CD4-positive, alpha-beta memory T cell (primary cell): ENCODE results near the gene JADE2. TPM values are rescaled to one million over a fixed set of nuclear protein-coding genes. Genes with fewer than 3 reads are reported as not detected.

Experiments
- CTCF ChIA-PET: fragments of 350-600 bp; sonication (Branson Sonifier 250); formaldehyde crosslinking; loops from one replicate; lab custom pipeline; 2021; ENCODE audit warnings: inconsistent platforms; ENCODE audit not compliant: partially characterized antibody; lab: Charles Lee
- POLR2A ChIA-PET: fragments of 350-600 bp; sonication (Branson Sonifier 250); formaldehyde crosslinking; loops from one replicate; lab custom pipeline; 2021; ENCODE audit not compliant: partially characterized antibody; lab: Charles Lee
- DNase-seq, 5 donors: peaks; one replicate each; pipeline versions ENCODE4 v3.0.0 to v3.0.0-alpha.2; 2020 to 2022; ENCODE audit warnings: mixed read lengths in 1 of 5
- H3K27ac ChIP-seq: one replicate; pipeline ENCODE4 v1.7.0; 2013; ENCODE audit warnings: low read depth, low read length
- H3K27me3 ChIP-seq: 2 replicates; pipeline ENCODE4 v1.7.0; 2013; ENCODE audit warnings: mild to moderate bottlenecking, low read length, moderate library complexity; ENCODE audit not compliant: insufficient read depth
- H3K36me3 ChIP-seq: 2 replicates; pipeline ENCODE4 v1.7.0; 2013; ENCODE audit warnings: mild to moderate bottlenecking, low read length, moderate library complexity; ENCODE audit not compliant: insufficient read depth
- H3K4me1 ChIP-seq: 2 replicates; pipeline ENCODE4 v1.7.0; 2013; ENCODE audit warnings: mild to moderate bottlenecking, low read length, moderate library complexity; ENCODE audit not compliant: insufficient read depth
- H3K4me3 ChIP-seq, 2 donors: one replicate each; pipeline ENCODE4 v1.7.0; 2013; ENCODE audit warnings: low read length in 2 of 2, mild to moderate bottlenecking in 1 of 2
- H3K9me3 ChIP-seq, 2 donors: one replicate each; pipeline ENCODE4 v1.7.0; 2013; ENCODE audit warnings: low read length in 2 of 2, control low read depth in 1 of 2; ENCODE audit not compliant: control insufficient read depth in 1 of 2
- H3K27ac Mint-ChIP-seq, 7 donors: one replicate each; pipeline ENCODE4 v1.8.0; 2020 to 2021; ENCODE audit warnings: mixed read lengths in 7 of 7, mild to moderate bottlenecking in 6 of 7, inconsistent platforms in 3 of 7, moderate library complexity in 3 of 7
- H3K27me3 Mint-ChIP-seq, 2 donors: one replicate each; pipeline ENCODE4 v1.8.0; 2020 to 2021; ENCODE audit warnings: mixed read lengths in 2 of 2
- H3K36me3 Mint-ChIP-seq, 2 donors: one replicate each; pipeline ENCODE4 v1.8.0; 2020 to 2021; ENCODE audit warnings: mixed read lengths in 2 of 2, inconsistent platforms in 1 of 2, mild to moderate bottlenecking in 1 of 2
- H3K4me1 Mint-ChIP-seq, 4 donors: one replicate each; pipeline ENCODE4 v1.8.0; 2020 to 2021; ENCODE audit warnings: mixed read lengths in 4 of 4, mild to moderate bottlenecking in 1 of 4
- H3K4me3 Mint-ChIP-seq, 8 donors: one replicate each; pipeline ENCODE4 v1.8.0; 2020 to 2021; ENCODE audit warnings: mixed read lengths in 8 of 8, mild to moderate bottlenecking in 7 of 8, moderate library complexity in 6 of 8, inconsistent platforms in 3 of 8
- H3K9me3 Mint-ChIP-seq, 8 donors: one replicate each; pipeline ENCODE4 v1.8.0; 2020 to 2021; ENCODE audit warnings: mixed read lengths in 8 of 8, mild to moderate bottlenecking in 5 of 8, inconsistent platforms in 3 of 8, moderate library complexity in 1 of 8
- intact Hi-C: fragments of 100-400 bp; cut with micrococcal nuclease; formaldehyde crosslinking; loops from one replicate; pipeline ENCODE4 v1.15.1; 2023
- polyA plus RNA-seq, 2 donors: library from polyadenylated mRNA; unstranded; fragments of 300-500 nt; fragmentation: Illumina TruSeq; gene quantifications; one replicate each; pipeline ENCODE4 v1.2.3, GENCODE V29; 2021
- total RNA-seq, 2 experiments: library from RNA; stranded (reverse); gene quantifications; one replicate each; pipeline ENCODE4 v1.2.3, GENCODE V29; 2021

Gene JADE2
- total and polyA plus RNA-seq, 4 experiments from 2014 or later = 9.1 to 276 (median 154) TPM

GRCh38 chr5:134583766-134584165 lies 58.3 kb downstream of the JADE2 start:
- peaks cover 4% of the 10 kb centered on the region for H3K4me1 ChIP-seq
- H3K36me3 ChIP-seq = peaks cover 9% of the 10 kb centered on the region
- no peak for DNase-seq
- ChIA-PET CTCF (interaction anchor here (0.7 to 7.5 kb wide), 2 partner anchors 9 to 281 kb away, joined by 4 to 134 read pairs; no protein-coding TSS in a partner anchor), POLR2A (interaction anchor here (0.9 kb wide), 1 partner anchor 171 kb away, joined by 3 read pairs; no protein-coding TSS in a partner anchor)
- H3K4me1 Mint-ChIP-seq = peaks cover 6 to 10% (median 9%) of the 10 kb centered on the region in 4 donors
- peak overlapping the region in 5 of 7 donors; percentile 36 to 89 (median 57) for H3K27ac Mint-ChIP-seq
- H3K27me3 ChIP-seq = no peaks in the 10 kb centered on the region
- H3K4me3 Mint-ChIP-seq = no peak overlapping the region
- H3K9me3 Mint-ChIP-seq = no peaks in the 10 kb centered on the region
- intact Hi-C loops = no loop called here
- H3K9me3 ChIP-seq = no peaks in the 10 kb centered on the region
- no peak overlapping the region for H3K4me3 ChIP-seq
- H3K27ac ChIP-seq = no peak overlapping the region
- H3K27me3 Mint-ChIP-seq = no peaks in the 10 kb centered on the region
- H3K36me3 Mint-ChIP-seq = peaks cover 0 to 25% of the 10 kb centered on the region in 2 donors

- Histone ChIP-seq H3K27ac (no peak overlapping the region), H3K4me3 (no peak overlapping the region), H3K36me3 (peaks cover under 1% of the 10 kb centered on the region), H3K27me3 (no peaks in the 10 kb centered on the region), H3K4me1 (peaks cover 4% of the 10 kb centered on the region), H3K9me3 (no peaks in the 10 kb centered on the region)
- Mint-ChIP-seq H3K36me3 (peaks cover 0 to 18% of the 10 kb centered on the region in 2 donors), H3K27ac (peak overlapping the region in 1 of 7 donors; percentile 25), H3K4me1 (peaks cover 6 to 10% (median 9%) of the 10 kb centered on the region in 4 donors), H3K4me3 (no peak overlapping the region), H3K9me3 (no peaks in the 10 kb centered on the region), H3K27me3 (no peaks in the 10 kb centered on the region)
- intact Hi-C loops = no loop called here
- DNase-seq = no peak
- POLR2A ChIA-PET = interaction anchor here (0.8 to 1.0 kb wide), 3 partner anchors 61 to 173 kb away, joined by 3 to 4 read pairs (median 3); partner anchors contain the start of gene CDKN2AIPNL
- CTCF ChIA-PET = interaction anchor here (1.0 to 7.5 kb wide), 3 partner anchors 12 to 282 kb away, joined by 3 to 134 read pairs (median 5); partner anchors contain the start of gene CDKN2AIPNL
Measured at GRCh38 chr5:134584662-134585061, 59.2 kb downstream of the JADE2 start.

DNA sequence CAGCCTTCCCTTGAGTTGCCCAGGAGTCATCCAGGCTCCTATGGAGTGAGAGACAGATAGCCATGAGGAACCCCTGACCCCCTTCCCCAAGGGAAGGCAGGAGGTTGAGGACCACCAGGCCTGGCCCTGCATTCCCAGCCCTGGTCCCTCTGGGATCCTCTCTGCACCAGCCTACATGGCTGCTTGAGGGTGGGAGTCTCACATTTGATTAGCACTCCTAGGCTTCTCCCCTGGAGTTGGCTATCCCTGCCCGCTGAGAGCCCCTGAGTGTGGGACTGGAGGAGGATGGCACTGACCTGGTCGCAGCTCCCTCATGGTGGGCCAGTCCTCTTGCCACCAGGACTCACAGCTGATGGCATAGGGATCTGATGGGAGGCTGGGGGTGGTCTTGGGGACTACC lies 60.5 kb downstream of the JADE2 start:
- POLR2A ChIA-PET = interaction anchor here (0.6 to 1.7 kb wide), 3 partner anchors 50 to 360 kb away, joined by 3 to 8 read pairs (median 3); partner anchors contain the start of gene PPP2CA
- peaks cover 6 to 10% (median 8%) of the 10 kb centered on the region in 4 donors for H3K4me1 Mint-ChIP-seq
- H3K4me1 ChIP-seq = peaks cover 4% of the 10 kb centered on the region
- H3K27me3 Mint-ChIP-seq = no peaks in the 10 kb centered on the region
- H3K36me3 ChIP-seq = no peaks in the 10 kb centered on the region
- no peaks in the 10 kb centered on the region for H3K27me3 ChIP-seq
- no peaks in the 10 kb centered on the region for H3K9me3 ChIP-seq
- H3K27ac Mint-ChIP-seq = no peak overlapping the region
- H3K4me3 Mint-ChIP-seq = no peak overlapping the region
- H3K36me3 Mint-ChIP-seq = peaks cover 0 to 9% of the 10 kb centered on the region in 2 donors
- DNase-seq = no peak
- no peak overlapping the region for H3K4me3 ChIP-seq
- H3K27ac ChIP-seq = no peak overlapping the region
- CTCF ChIA-PET = interaction anchor here (1.0 to 7.5 kb wide), 9 partner anchors 10 to 298 kb away, joined by 3 to 134 read pairs (median 5); partner anchors contain the start of gene CDKN2AIPNL
- no peaks in the 10 kb centered on the region for H3K9me3 Mint-ChIP-seq
- intact Hi-C loops = loop anchor here (1.0 to 2.0 kb wide), 3 partner anchors 175 to 401 kb away; partner anchors contain the start of gene CDKN2AIPNL

DNA sequence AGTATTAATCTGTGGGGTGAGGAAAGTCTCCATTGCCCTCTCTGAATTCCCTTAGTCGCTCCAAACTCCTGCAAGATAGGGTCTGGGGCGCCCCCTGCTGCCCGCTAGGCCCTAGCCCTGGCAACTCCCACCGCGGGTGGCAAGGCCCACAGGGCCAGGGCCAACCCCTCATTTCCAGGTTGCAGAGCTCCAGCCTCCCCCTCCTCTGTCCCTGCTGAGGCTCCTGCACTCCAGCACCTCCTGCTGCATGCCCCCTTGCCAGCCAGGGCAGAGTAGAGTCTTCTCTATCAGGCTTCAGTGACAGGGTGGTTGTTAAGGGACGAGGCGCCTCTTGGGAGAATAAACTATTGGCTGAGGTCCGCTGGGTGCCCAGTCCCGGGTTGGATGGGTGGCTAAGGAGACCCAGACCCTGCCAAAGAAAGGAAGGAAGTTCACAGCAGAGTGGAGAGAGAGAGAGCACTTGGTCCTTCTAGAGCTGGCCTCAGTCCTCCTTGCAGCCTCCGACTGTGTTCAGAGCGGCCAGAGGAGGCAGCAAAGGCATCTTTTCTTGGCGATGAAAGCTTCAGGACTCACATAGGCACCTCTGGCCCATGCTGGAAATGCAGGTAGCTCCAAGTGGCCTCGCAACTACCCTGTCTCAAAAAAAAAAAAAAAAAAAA lies 61.5 kb downstream of the JADE2 start:
- intact Hi-C loops = loop anchor here (1.0 to 2.0 kb wide), 3 partner anchors 176 to 402 kb away; partner anchors contain the start of gene CDKN2AIPNL
- POLR2A ChIA-PET = interaction anchor here (0.9 to 1.7 kb wide), 4 partner anchors 202 to 361 kb away, joined by 3 to 8 read pairs (median 5); partner anchors contain the start of genes PCBD2, PPP2CA and UBE2B
- H3K27ac Mint-ChIP-seq = peak overlapping the region in 5 of 7 donors; percentile 9 to 76 (median 22)
- H3K4me1 Mint-ChIP-seq = peaks cover 4 to 10% (median 8%) of the 10 kb centered on the region in 4 donors
- no peaks in the 10 kb centered on the region for H3K27me3 Mint-ChIP-seq
- peaks cover 0 to 2% of the 10 kb centered on the region in 2 donors for H3K36me3 Mint-ChIP-seq
- H3K4me3 Mint-ChIP-seq = peak overlapping the region in 5 of 8 donors; percentile 26 to 53 (median 49)
- Histone ChIP-seq H3K4me3 (no peak overlapping the region), H3K27me3 (no peaks in the 10 kb centered on the region), H3K27ac (no peak overlapping the region), H3K36me3 (no peaks in the 10 kb centered on the region), H3K9me3 (no peaks in the 10 kb centered on the region), H3K4me1 (peaks cover 4% of the 10 kb centered on the region)
- DNase-seq = peak; percentile 73 to 78 (median 75)
- H3K9me3 Mint-ChIP-seq = no peaks in the 10 kb centered on the region
- CTCF ChIA-PET = interaction anchor here (0.6 to 7.5 kb wide), 52 partner anchors 9 to 561 kb away, joined by 3 to 134 read pairs (median 4); partner anchors contain the start of genes CAMLG, CDKN2AIPNL, DDX46 and PCBD2

- no peak overlapping the region for H3K27ac ChIP-seq
- Mint-ChIP-seq H3K27ac (peak overlapping the region in 1 of 7 donors; percentile 38), H3K36me3 (no peaks in the 10 kb centered on the region), H3K27me3 (no peaks in the 10 kb centered on the region), H3K4me1 (peaks cover 4 to 10% (median 9%) of the 10 kb centered on the region in 4 donors), H3K4me3 (no peak overlapping the region), H3K9me3 (no peaks in the 10 kb centered on the region)
- POLR2A ChIA-PET = no interaction called here
- no peaks in the 10 kb centered on the region for H3K27me3 ChIP-seq
- H3K9me3 ChIP-seq = no peaks in the 10 kb centered on the region
- H3K4me1 ChIP-seq = peaks cover 4% of the 10 kb centered on the region
- H3K36me3 ChIP-seq = no peaks in the 10 kb centered on the region
- no peak overlapping the region for H3K4me3 ChIP-seq
- no peak for DNase-seq
- CTCF ChIA-PET = interaction anchor here (1.0 to 1.8 kb wide), 2 partner anchors 13 to 287 kb away, joined by 4 to 5 read pairs; no protein-coding TSS in a partner anchor
- intact Hi-C loops = no loop called here
Measured at GRCh38 chr5:134590992-134591659, 65.7 kb downstream of the JADE2 start.

- no peak overlapping the region for H3K4me3 ChIP-seq
- Mint-ChIP-seq H3K9me3 (no peaks in the 10 kb centered on the region), H3K4me3 (no peak overlapping the region), H3K27ac (peak overlapping the region in 1 of 7 donors; percentile 19), H3K36me3 (no peaks in the 10 kb centered on the region), H3K4me1 (peaks cover 0 to 3% (median under 1%) of the 10 kb centered on the region in 4 donors), H3K27me3 (no peaks in the 10 kb centered on the region)
- no peak for DNase-seq
- ChIA-PET POLR2A (no interaction called here), CTCF (interaction anchor here (0.8 to 1.8 kb wide), 5 partner anchors 10 to 408 kb away, joined by 3 to 5 read pairs (median 4); no protein-coding TSS in a partner anchor)
- no peaks in the 10 kb centered on the region for H3K9me3 ChIP-seq
- intact Hi-C loops = no loop called here
- no peaks in the 10 kb centered on the region for H3K4me1 ChIP-seq
- H3K27me3 ChIP-seq = no peaks in the 10 kb centered on the region
- H3K27ac ChIP-seq = no peak overlapping the region
- H3K36me3 ChIP-seq = no peaks in the 10 kb centered on the region
Measured at GRCh38 chr5:134592141-134592746, 66.8 kb downstream of the JADE2 start.
